Measurements from ENCODE around the gene C2orf42.
"Not testable (repeated sequence)": the region's sequence is repeated elsewhere in the genome, so short reads cannot be mapped to it uniquely, and the experiment has no call there.

- not testable (repeated sequence) for TF ChIP-seq CTCF, POLR2A (IDR thresholded peaks at IDR 0.05)
Measured at GRCh38 chr2:70101686-70102085, 89.1 kb downstream of the C2orf42 start.

Data from right lobe of liver (tissue), 4 donors.